Lower leg skin (tissue), 3 donors: ENCODE results near the gene TSPAN31.

ENCODE experiments used
- POLR2A ChIP-seq, 2 donors: fragments of 450-650 bp; IDR thresholded peaks; one replicate each; pipeline ENCODE4 v1.6.1; 2016 to 2017; ENCODE audit warnings: antibody characterized with exemption in 2 of 2, mild to moderate bottlenecking in 1 of 2, moderate library complexity in 1 of 2
- TF ChIP-seq, protein P1 (sequence below), 3 donors: fragments of 450-650 bp; IDR thresholded peaks; one replicate each; pipeline ENCODE4 v1.5.1; 2016; ENCODE audit warnings: antibody characterized with exemption in 3 of 3, mild to moderate bottlenecking in 3 of 3, moderate library complexity in 2 of 3

DNA sequence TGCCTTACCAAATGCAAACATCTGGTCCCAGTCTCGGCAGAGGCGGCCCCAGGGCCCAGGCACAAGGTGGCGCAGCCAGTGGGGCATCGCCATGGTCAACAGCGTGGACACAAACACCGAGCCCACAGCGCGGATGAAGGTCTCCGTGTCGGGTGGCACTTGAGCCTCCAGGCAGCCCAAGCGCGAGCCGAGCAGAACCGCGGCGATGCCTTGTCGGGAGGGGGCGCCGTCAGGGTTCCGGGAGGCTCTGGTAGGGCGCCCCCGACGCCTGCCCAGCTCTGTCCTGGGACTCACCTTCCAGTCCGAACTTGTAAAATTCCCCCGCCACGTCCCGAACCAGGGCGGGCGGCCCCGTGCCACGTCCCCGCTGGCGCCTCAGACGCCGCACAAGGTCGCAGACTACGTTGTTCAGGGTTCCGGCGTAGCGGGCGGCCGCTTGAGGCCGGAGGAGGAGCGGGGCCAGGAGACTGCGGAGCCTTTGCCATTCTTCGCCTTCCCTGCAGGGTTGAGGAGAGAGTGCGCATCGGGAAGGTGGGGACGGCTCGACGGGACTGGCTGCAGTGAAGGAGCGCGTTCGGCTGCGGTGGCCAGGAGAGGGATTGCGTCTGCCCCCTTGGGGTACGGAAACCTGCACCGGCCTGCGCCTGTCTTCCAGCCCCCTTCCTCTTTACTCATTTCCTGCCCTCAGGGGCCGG is 20.3 kb downstream of the TSPAN31 start:
- TF ChIP-seq, protein P1, sequence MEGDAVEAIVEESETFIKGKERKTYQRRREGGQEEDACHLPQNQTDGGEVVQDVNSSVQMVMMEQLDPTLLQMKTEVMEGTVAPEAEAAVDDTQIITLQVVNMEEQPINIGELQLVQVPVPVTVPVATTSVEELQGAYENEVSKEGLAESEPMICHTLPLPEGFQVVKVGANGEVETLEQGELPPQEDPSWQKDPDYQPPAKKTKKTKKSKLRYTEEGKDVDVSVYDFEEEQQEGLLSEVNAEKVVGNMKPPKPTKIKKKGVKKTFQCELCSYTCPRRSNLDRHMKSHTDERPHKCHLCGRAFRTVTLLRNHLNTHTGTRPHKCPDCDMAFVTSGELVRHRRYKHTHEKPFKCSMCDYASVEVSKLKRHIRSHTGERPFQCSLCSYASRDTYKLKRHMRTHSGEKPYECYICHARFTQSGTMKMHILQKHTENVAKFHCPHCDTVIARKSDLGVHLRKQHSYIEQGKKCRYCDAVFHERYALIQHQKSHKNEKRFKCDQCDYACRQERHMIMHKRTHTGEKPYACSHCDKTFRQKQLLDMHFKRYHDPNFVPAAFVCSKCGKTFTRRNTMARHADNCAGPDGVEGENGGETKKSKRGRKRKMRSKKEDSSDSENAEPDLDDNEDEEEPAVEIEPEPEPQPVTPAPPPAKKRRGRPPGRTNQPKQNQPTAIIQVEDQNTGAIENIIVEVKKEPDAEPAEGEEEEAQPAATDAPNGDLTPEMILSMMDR (IDR thresholded peaks at IDR 0.05): no peak
- no peak for TF ChIP-seq POLR2A (IDR thresholded peaks at IDR 0.05)
